Stimulated activated CD4-positive, alpha-beta T cell treated with anti-CD3 and anti-CD28 coated beads, Interleukin-2, amount 100 ng/mL, for 48 hours (primary cell): Measurements from ENCODE around the gene DNAAF3.
"Not testable (repeated sequence)": the region's sequence is repeated elsewhere in the genome, so short reads cannot be mapped to it uniquely, and the experiment has no call there.

Experiments
- DNase-seq, 2 donors: peaks; one replicate each; pipeline ENCODE4 v3.0.0-alpha.2; 2020

DNAAF3 gene

DNA sequence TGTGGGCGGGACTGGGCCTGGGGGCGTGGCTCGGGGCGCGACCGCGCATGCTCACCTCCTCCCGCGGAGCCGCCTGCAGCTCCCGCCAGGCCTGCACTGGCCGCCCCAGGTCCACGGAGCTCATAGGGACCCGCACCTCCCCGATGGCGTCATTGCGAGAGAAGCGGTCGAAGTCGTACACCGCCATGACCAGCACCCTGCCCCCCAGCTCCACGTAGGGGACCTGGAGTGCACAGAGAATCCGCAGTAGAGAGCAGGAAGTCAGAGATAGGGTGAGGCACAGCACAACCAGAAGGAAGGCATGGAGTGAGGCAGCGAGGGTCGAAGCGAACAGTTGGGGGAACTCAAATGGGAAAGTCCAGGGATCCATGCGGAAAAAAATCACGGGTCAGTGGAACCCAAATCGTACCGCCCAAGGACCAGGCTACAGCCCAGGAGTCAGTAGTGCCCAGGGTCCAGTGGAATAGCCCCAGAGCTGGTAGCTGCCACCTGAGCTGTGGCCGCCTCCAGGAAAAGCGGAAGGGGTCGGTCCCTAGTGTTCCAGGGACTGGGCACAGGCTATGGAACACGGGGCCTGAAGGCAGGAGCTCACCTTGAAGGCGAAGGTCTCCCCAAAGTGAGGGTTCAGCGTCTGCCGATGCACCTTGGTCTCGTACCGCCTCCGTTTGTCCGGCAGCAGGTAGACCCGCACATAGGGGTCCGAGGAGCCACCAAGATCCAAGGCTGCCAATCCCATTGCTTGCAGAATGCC, 8.9 kb upstream of the DNAAF3 start:
- no peak for DNase-seq

- DNase-seq: no peak
Measured at GRCh38 chr19:55174425-55175116, 8.2 kb upstream of the DNAAF3 start.

- DNase-seq: peak; percentile 48 to 62
Measured at GRCh38 chr19:55173714-55174409, 7.4 kb upstream of the DNAAF3 start.

DNA sequence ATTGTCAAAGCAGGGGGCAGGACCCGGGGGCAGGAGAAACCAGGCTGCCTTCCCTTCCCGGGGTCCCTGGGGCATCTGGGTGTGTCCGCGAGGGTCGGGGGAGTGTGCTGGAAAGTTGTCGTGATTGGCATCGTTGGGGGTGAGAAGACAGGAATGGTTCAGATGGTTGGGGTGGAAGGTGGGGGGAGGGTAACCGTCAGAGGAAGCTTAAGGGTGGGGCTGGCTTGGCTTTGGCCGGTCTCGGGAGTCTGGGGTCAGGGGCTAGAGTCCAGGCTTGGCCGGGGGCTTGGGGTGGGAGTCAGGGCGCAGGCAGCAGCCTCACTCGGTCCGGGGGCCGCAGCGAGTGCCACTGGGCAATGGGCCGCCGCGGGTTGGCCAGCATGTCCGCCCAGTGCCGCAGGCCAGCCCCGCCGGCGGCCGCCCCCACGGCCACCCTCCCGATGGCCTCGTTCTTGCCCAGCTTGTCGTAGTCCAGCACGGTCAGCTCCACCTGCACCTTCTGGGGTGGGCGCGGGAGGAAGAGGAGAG, 6.8 kb upstream of the DNAAF3 start:
- no peak for DNase-seq

DNA sequence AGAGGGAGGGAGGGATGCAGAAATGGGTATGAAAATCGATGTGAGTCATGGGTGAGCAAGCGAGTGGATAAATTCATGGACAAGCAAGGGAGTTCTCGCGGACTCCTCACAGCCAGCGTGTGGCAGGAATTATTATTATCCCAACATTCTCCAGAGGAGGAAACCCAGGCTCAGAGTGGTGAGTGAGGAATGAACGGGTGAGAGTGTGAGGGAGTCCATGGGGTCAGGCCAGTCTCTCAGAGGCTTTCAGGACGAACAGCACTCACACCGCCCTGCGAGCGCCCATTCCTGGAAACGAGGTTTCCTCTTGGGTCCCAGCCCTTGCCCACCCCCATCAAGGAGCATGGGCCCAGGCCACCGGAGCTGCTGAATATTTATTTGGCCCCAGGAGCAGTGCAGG, 6.3 kb upstream of the DNAAF3 start:
- no peak for DNase-seq

DNA sequence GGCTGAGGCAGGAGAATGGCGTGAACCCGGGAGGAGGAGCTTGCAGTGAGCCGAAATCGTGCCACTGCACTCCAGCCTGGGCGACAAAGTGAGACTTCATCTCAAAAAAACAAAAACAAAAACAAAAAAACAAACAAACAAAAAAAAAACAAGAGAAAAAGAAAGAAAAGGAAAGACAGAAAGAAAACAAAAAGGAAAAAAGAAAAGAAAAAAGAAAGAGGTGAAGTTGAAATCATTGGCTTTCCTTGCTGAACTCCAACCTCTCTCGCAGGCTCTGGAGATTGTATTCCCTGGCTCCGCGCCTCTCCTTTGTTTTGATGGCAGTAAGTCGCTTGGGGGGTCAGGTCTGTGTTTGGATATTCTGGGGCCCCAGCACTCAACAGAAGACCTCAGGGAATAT, 5.9 kb upstream of the DNAAF3 start:
- not testable (repeated sequence) for DNase-seq

- DNase-seq: no peak
Measured at GRCh38 chr19:55171440-55171839, 5.0 kb upstream of the DNAAF3 start.

DNA sequence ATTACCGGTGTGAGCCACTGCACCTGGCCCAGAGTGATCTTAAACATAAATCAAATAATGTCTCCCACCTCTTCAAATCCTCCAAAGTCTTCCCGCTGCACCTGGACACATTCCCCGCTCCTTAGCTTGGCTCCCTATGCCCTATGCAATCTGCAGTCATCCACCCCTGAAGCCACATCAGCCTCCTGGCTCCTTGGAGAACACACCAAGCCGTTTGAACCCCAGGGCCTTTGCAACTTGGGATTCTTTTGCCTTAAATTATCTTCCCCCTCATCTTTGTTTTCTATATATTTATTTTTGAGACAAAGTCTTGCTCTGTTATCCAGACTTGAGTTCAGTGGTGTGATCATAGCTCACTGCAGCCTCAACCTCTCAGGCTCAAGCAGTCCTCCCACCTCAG, 2.7 kb upstream of the DNAAF3 start:
- DNase-seq: no peak

DNA sequence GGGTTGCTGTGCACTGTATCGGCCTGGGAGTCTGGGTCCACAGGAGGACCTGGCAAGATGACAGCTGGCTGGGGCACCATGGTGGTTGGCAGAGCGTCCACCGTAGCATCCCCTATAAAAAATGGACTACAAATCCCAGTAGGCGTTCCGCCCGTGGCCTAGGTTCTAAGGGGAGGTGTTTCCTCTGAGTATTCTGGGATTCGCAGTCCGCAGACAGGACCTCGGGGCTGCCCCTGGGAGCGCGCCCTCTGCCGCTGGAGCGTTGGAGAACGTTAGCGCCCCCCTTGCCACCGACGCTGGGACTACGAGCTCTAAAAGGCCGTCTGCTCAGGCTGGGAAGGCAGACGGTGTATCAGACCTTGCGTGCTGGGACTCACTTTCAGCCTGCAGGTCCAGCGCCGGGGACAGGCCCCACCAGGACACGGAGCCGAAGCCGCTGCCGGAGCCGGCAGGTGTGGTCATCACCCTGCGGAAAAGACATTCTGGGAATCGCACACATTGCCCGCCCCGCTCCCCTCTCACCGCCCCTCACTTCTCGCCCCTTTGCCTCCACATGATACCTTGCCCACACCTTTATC, 372 bp downstream of the DNAAF3 start:
- DNase-seq: peak in 1 of 2 donors; percentile 37

DNA sequence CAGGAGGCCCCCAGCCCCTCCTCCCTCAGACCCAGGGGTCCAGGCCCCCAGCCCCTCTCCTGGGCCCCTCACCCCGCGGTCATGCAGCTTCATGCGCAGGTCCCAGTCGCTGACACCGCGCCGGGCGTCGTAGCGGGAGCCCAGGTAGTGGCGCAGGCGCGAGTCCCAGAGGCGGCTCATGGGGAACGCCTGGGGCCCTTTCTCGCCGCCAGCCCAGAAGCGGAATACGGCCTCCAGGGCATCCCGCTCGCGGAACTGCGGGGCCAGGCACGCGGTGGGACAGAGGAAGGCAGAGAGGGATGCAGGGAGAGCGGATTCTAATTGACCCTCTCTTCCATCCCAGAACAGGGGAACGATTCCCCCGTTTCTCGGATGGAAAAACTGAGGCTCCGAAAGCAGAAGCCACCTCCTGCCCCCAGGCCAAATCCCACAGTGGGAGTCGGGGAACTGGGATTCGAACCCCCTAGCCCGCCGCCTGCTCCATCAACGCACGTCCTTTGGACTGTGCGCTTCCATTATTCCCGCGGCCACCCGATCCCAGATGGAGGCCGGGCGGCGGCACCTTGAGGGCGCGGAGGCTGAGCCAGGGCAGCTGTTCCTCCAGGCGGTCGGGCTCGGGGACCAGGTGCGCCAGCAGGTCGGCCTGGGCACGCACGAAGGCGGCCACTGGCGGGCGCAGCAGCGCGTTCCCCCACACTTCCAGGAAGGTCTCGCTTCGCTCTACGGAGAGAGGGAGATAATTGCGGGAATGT, 4.7 kb downstream of the DNAAF3 start:
- DNase-seq: no peak

- no peak for DNase-seq
Measured at GRCh38 chr19:55160986-55161365, 5.4 kb downstream of the DNAAF3 start.

DNA sequence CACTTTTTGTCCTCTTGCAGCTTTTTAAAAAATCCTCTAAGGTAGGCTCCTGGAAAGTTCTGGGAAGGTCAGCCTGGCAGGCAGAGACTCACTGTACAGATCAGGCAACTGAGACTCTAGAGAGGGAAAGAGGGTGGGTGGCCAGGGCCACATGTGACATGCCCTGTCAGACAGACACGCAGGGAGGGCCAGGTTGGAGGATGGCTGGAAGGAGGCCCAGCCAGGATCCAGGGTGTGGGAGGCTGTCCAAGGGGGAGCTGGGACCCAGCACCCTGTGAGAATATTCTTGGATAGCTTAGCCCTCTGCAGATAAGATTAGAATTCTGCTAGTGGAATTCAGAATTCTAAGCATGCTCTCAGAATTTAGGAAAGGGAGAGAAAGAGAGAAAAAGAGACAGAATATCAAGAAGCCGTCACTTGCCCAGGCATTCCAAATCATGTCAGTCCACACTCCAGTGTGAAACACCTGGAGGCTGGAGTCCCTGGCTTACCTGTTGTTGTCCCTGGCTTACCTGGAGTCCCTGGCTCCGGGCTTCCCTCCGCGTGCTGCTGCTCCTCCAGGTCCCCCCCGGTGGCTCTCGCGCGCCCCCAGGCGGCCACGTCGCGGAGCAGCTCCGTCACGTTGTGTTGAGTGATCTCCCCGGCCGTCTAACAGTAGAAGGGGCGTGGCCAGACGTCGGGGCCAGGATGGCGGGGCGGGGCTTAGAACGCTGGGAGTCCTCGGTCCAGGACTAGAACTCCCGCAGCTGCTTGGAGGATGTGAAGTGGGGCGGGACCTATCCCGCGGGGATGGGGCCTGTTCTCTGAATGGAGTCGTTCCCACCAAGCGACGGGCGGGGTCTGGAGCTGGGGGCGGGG, 6.1 kb downstream of the DNAAF3 start:
- peak; percentile 88 to 90 for DNase-seq

- DNase-seq: no peak
Measured at GRCh38 chr19:55158848-55159749, 7.3 kb downstream of the DNAAF3 start.

DNA sequence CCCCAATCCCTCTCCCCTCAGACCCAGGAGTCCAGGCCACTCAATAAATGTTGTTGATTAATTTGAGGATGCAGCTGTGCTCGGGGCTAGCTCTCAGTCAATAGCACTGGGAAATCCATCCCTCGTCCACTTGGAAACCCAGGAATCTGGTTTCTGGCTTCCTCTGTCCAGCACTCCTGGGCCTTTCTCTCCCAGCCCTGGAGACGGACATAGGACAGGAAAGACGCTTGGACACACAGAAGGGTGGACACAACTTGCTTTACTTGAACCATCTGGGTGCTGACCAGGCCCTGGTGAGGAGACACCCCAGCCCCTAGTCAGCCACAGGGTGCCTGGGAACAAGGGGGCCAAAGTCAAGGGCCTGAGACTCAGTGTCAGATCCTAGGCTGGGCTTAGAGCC, 8.0 kb downstream of the DNAAF3 start:
- no peak for DNase-seq

- no peak for DNase-seq
Measured at GRCh38 chr19:55157064-55157908, 9.1 kb downstream of the DNAAF3 start, which contains the start of gene TNNI3. Gene TNNI3, minus strand, starts transcription at chr19:55157732. Its CDS starts 143 bp downstream, at chr19:55157589.

DNA sequence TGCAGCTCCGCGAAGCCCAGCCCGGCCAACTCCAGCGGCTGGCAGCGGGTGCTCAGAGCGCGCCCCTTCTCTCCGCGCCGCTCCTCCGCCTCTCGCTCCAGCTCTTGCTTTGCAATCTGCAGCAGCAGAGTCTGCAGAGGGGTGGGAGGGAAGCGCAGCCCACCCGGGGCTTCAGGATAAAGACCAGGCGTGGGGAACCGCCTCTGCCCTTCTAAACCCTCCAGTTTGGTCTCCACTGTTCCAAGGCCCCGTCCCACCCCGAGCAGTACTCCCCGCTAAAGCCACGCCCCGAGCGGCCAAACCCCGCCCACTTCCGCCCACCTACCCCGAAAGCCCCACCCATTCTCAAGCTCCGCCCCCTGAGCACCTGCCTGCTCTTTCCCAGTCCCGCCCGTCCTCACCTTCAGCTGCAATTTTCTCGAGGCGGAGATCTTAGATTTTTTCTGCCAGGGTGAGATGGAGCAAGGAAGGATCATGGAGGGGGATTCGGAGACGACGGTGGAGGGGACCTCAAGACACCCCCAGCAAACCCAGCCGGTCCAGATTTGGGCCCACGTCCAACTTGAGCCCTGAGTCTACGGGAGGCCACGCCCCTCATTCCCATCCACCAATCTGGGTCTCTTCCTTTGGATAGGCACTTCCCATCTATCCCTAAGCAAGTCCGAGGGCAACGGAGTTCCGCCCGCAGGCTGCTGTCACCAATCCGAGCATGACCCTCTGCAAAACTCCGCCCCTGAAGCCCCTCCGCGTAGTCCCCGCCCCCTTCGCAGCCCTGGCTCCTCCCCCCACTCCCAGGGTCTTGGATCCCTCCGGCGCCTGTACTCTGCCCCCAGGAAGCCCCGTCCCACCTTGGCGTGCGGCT, 10.0 kb downstream of the DNAAF3 start:
- DNase-seq: peak in 1 of 2 donors; percentile 53

DNA sequence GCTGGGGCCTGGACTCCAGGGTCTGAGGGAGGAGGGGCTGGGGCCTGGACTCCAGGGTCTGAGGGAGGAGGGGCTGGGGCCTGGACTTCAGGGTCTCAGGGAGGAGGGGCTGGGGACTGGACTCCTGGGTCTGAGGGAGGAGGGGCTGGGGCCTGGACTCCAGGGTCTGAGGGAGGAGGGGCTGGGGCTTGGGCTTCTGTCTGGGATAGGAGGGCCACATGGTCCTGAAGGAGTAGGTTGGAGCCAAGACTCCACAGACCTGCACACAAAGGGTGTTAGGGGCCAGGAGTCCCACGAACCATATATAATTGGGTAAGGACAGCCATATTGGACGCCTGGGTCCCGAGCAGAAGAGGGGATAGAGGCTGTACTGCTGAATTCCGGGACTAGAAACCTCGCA, 10.6 kb downstream of the DNAAF3 start:
- not testable (repeated sequence) for DNase-seq

DNA sequence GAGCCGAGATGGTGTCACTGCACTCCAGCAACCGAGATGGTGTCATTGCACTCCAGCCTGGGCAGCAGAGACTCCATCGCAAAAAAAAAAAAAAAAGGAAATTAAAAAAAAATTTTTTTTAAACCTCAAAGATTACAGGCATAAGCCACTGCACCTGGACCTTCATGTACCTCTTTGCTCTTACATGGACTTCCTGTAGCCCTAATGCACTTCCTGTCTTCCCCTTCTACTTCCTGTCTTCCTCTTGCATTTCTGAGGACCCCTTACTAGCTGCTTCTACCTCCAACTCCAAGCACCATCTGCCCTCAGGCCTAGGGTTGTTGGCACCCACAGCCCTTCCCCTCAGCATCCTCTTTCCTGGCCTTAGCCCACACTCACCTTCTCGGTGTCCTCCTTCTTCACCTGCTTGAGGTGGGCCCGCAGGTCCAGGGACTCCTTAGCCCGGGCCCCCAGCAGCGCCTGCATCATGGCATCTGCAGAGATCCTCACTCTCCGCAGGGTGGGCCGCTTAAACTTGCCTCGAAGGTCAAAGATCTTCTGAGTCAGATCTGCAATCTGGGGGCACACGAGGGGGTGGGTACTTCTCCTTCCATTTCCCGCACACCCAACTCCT, 12.7 kb downstream of the DNAAF3 start:
- DNase-seq: no peak
